HepG2 (cell line): ENCODE measurements around the gene ERBB4. TPM values are rescaled to one million over a fixed set of nuclear protein-coding genes. Genes with fewer than 3 reads are reported as not detected.

ENCODE experiments used
- ATAC-seq: fragments of 200-7000 bp; cut with Tn5 transposase; 3 replicates; pipeline ENCODE4 v1.9.1; 2020; ENCODE audit warnings: mild to moderate bottlenecking, moderate library complexity
- BruUV-seq: library from RNA; stranded (reverse); fragments of 400-500 nt; replicated peaks from 2 replicates; lab custom pipeline; 2021; lab: Mats Ljungman, UMichigan
- CTCF ChIA-PET: fragments of 300-600 bp; formaldehyde crosslinking; extraction: SDS; loops from one replicate; lab custom pipeline; 2021; ENCODE audit warnings: low total read pairs, inconsistent platforms, low intra/inter-chr PET ratio; lab: Yijun Ruan, JAX
- POLR2A ChIA-PET: fragments of 350-600 bp; sonication (Branson Sonifier 250); formaldehyde crosslinking; loops from one replicate; lab custom pipeline; 2020; ENCODE audit warnings: antibody characterized with exemption, inconsistent platforms; lab: Yijun Ruan, JAX
- DNase-seq: peaks from one replicate; pipeline ENCODE4 v3.0.0-alpha.2; 2015; ENCODE audit warnings: low spot score
- FAIRE-seq: peaks from 3 replicates; lab custom pipeline; 2011; peaks lifted over from hg19 to GRCh38; lab: Jason Lieb, UNC
- H2AFZ ChIP-seq: one replicate; pipeline ENCODE4 v1.6.1; 2011; ENCODE audit warnings: low read length, inconsistent platforms
- H3K27ac ChIP-seq: fragments of 300-600 bp; 3 replicates; pipeline ENCODE4 v1.8.0; 2011; ENCODE audit warnings: mixed run types, mild to moderate bottlenecking, mixed read lengths, low read length, inconsistent platforms; ENCODE audit not compliant: insufficient read depth; ENCODE audit errors: extremely low read length
- H3K27me3 ChIP-seq, 2 experiments: fragments of 200-600 bp in 1 of 2; 2 replicates in 1 of 2; 3 replicates in 1 of 2; pipeline versions ENCODE4 v1.6.0 to v1.8.0; 2011; ENCODE audit warnings: low read length in 2 of 2, mild to moderate bottlenecking in 2 of 2, moderate library complexity in 2 of 2, inconsistent platforms in 1 of 2; ENCODE audit not compliant: insufficient read depth in 2 of 2, control insufficient read depth in 1 of 2
- H3K36me3 ChIP-seq, 2 experiments: fragments of 200-600 bp in 1 of 2; replicated peaks in 1 of 2; 2 replicates in 1 of 2; 3 replicates in 1 of 2; pipeline versions ENCODE4 v1.5.1 to v1.8.0; 2011; ENCODE audit warnings: low read length in 2 of 2, inconsistent platforms in 1 of 2; ENCODE audit not compliant: insufficient read depth in 2 of 2, control insufficient read depth in 1 of 2
- H3K4me1 ChIP-seq: 2 replicates; pipeline ENCODE4 v1.5.1; 2012; ENCODE audit warnings: low read length, inconsistent platforms; ENCODE audit not compliant: insufficient read depth
- H3K4me2 ChIP-seq: 2 replicates; pipeline ENCODE4 v1.6.0; 2011; ENCODE audit warnings: low read depth, low read length, inconsistent platforms
- H3K4me3 ChIP-seq, 3 experiments: fragments of 200-600 bp in 1 of 3; sonication (generic), shearing (Covaris generic) in 1 of 3; replicated peaks in 1 of 3; 2 replicates each; pipeline ENCODE4 v1.5.1; 2011 to 2016; ENCODE audit warnings: low read length in 3 of 3, inconsistent platforms in 2 of 3, low read depth in 2 of 3, mild to moderate bottlenecking in 2 of 3, control low read depth in 1 of 3, mixed read lengths in 1 of 3; ENCODE audit not compliant: insufficient read depth in 1 of 3
- H3K79me2 ChIP-seq: one replicate; pipeline ENCODE4 v1.6.1; 2011; ENCODE audit warnings: low read length, inconsistent platforms; ENCODE audit not compliant: insufficient read depth
- H3K9ac ChIP-seq: 2 replicates; pipeline ENCODE4 v1.6.0; 2011; ENCODE audit warnings: mild to moderate bottlenecking, low read depth, low read length, inconsistent platforms; ENCODE audit not compliant: insufficient read depth
- H3K9me3 ChIP-seq: 2 replicates; pipeline ENCODE4 v1.5.1; 2012; ENCODE audit warnings: mild to moderate bottlenecking, low read length
- H4K20me1 ChIP-seq: 2 replicates; pipeline ENCODE4 v1.6.0; 2011; ENCODE audit warnings: inconsistent platforms, mild to moderate bottlenecking, low read length, moderate library complexity; ENCODE audit not compliant: insufficient read depth
- FOSL1 ChIP-seq: sonication (generic); formaldehyde crosslinking; IDR thresholded peaks from 2 replicates; pipeline ENCODE4 v1.9.0; 2021; ENCODE audit warnings: missing genetic modification reagents, borderline replicate concordance
- HINFP ChIP-seq: sonication (generic); formaldehyde crosslinking; IDR thresholded peaks from 2 replicates; pipeline ENCODE4 v1.4.0; 2020; ENCODE audit warnings: low read depth, mild to moderate bottlenecking, missing genetic modification reagents
- HOMEZ ChIP-seq: IDR thresholded peaks from 2 replicates; pipeline ENCODE4 v1.6.1; 2016; ENCODE audit warnings: low read depth
- NR2C2 ChIP-seq: sonication (generic); formaldehyde crosslinking; IDR thresholded peaks from 2 replicates; pipeline ENCODE4 v1.4.0; 2020; ENCODE audit warnings: missing genetic modification reagents, mild to moderate bottlenecking, moderate library complexity, borderline replicate concordance
- ONECUT2 ChIP-seq: sonication (generic); formaldehyde crosslinking; IDR thresholded peaks from 2 replicates; pipeline ENCODE4 v1.4.0; 2020; ENCODE audit warnings: missing genetic modification reagents
- RBAK ChIP-seq: sonication (generic); formaldehyde crosslinking; IDR thresholded peaks from 2 replicates; pipeline ENCODE4 v1.5.1; 2020; ENCODE audit warnings: mild to moderate bottlenecking, missing genetic modification reagents
- RXRB ChIP-seq: IDR thresholded peaks from 2 replicates; pipeline ENCODE4 v1.6.1; 2016; ENCODE audit warnings: borderline replicate concordance, missing genetic modification reagents, missing compliant biosample characterization
- SMARCC2 ChIP-seq: fragments of 450-650 bp; IDR thresholded peaks from 2 replicates; pipeline ENCODE4 v1.6.1; 2017; ENCODE audit warnings: antibody characterized with exemption, mild to moderate bottlenecking
- ZFP62 ChIP-seq: sonication (generic); formaldehyde crosslinking; IDR thresholded peaks from 2 replicates; pipeline ENCODE4 v1.4.0; 2020; ENCODE audit warnings: missing genetic modification reagents
- ZNF136 ChIP-seq: sonication (generic); formaldehyde crosslinking; IDR thresholded peaks from 2 replicates; pipeline ENCODE4 v1.8.1; 2022; ENCODE audit warnings: low read depth, mild to moderate bottlenecking, moderate library complexity, missing genetic modification reagents
- ZNF496 ChIP-seq: sonication (generic); formaldehyde crosslinking; IDR thresholded peaks from 2 replicates; pipeline ENCODE4 v1.8.1; 2023; ENCODE audit warnings: mild to moderate bottlenecking, moderate library complexity, missing genetic modification reagents; ENCODE audit not compliant: insufficient replicate concordance
- WGBS: methylation state at CpG from one replicate; pipeline ENCODE4 v1.1.6; 2017; ENCODE audit warnings: low lambda C conversion rate; 5-methylcytosine and 5-hydroxymethylcytosine counted together
- in situ Hi-C: cut with HindIII; loops from 2 replicates; pipeline ENCODE4 v1.10.0; 2017; ENCODE audit warnings: low pct_unique_long_range_greater_than_20kb; ENCODE audit not compliant: extremely low pct_ligation_motif_present
- intact Hi-C: fragments of 100-400 bp; cut with micrococcal nuclease; formaldehyde crosslinking; loops from one replicate; pipeline ENCODE4 v1.10.0; 2022; ENCODE audit not compliant: unreplicated experiment
- polyA plus RNA-seq, 8 experiments: library from polyadenylated mRNA; depleted of rRNA in 3 of 8; stranded (reverse) in 7 of 8; unstranded in 1 of 8; fragments of >200 nt; fragmentation: Illumina TruSeq in 4 of 8; extraction: Trizol in 4 of 8; gene quantifications; 2 replicates each; pipeline versions ENCODE4 v1.2.1 to v1.2.3, GENCODE V29; 2011 to 2016; ENCODE audit warnings: low read depth in 4 of 8, missing spikeins in 1 of 8, mixed read lengths in 1 of 8; ENCODE audit not compliant: insufficient read depth in 1 of 8
- total RNA-seq, 5 experiments: library from RNA; depleted of rRNA; stranded (reverse); fragments of >200 nt; fragmentation: Illumina TruSeq; extraction: Trizol; gene quantifications; 2 replicates each; pipeline ENCODE4 v1.2.3, GENCODE V29; 2016; ENCODE audit warnings: low read depth in 1 of 5
- TF ChIP-seq, protein P1 (sequence below): sonication (generic); formaldehyde crosslinking; IDR thresholded peaks from 2 replicates; pipeline ENCODE4 v1.4.0; 2020; ENCODE audit warnings: missing genetic modification reagents
- TF ChIP-seq, protein P2 (sequence below): sonication (generic); formaldehyde crosslinking; IDR thresholded peaks from 2 replicates; pipeline ENCODE4 v1.8.1; 2023; ENCODE audit warnings: missing genetic modification reagents, inconsistent platforms, borderline replicate concordance

ERBB4 gene
- total and polyA plus RNA-seq, 2 of the 13 experiments (the other 11 are each of a cell fraction or from before 2014, with no cell fraction given) = not detected

DNA sequence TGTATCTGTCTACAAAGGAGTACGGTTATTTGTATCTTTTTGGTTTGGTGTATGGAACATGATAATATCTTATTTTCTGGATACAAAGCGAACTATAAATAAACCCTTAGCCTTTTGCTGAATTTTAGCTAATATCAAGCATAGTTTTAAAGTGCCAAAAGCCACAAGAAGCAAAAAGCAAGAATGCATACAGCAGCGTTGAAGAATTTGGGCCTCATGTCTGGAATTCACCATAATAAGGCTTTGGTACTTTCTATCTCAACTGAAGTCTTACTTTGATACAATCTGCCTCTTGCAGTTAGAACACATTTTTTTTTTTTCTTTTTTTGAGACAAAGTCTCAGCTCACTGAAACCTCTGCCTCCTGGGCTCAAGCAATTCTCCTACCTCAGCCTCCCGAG lies 151.5 kb downstream of the ERBB4 start:
- in situ Hi-C loops (no loop called here), intact Hi-C loops (no loop called here)
- CTCF ChIA-PET = no interaction called here

More for the DNA sequence above, 151.5 kb downstream of the ERBB4 start:
- no peaks in the 10 kb centered on the region for H3K4me1 ChIP-seq
- H3K27me3 ChIP-seq = no peaks in the 10 kb centered on the region
- no peak overlapping the region for H3K4me2 ChIP-seq
- TF ChIP-seq ONECUT2 (CRISPR knock-in tag) (no peak), ZNF496 (no peak), HINFP (CRISPR knock-in tag) (no peak), ZNF136 (CRISPR knock-in tag) (no peak), FOSL1 (no peak), NR2C2 (no peak), HOMEZ (no peak), RXRB (CRISPR knock-in tag) (no peak), ZFP62 (CRISPR knock-in tag) (no peak), RBAK (CRISPR knock-in tag) (no peak), SMARCC2 (no peak)
- TF ChIP-seq, protein P1, sequence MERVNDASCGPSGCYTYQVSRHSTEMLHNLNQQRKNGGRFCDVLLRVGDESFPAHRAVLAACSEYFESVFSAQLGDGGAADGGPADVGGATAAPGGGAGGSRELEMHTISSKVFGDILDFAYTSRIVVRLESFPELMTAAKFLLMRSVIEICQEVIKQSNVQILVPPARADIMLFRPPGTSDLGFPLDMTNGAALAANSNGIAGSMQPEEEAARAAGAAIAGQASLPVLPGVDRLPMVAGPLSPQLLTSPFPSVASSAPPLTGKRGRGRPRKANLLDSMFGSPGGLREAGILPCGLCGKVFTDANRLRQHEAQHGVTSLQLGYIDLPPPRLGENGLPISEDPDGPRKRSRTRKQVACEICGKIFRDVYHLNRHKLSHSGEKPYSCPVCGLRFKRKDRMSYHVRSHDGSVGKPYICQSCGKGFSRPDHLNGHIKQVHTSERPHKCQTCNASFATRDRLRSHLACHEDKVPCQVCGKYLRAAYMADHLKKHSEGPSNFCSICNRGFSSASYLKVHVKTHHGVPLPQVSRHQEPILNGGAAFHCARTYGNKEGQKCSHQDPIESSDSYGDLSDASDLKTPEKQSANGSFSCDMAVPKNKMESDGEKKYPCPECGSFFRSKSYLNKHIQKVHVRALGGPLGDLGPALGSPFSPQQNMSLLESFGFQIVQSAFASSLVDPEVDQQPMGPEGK = no peak
- TF ChIP-seq, protein P2, sequence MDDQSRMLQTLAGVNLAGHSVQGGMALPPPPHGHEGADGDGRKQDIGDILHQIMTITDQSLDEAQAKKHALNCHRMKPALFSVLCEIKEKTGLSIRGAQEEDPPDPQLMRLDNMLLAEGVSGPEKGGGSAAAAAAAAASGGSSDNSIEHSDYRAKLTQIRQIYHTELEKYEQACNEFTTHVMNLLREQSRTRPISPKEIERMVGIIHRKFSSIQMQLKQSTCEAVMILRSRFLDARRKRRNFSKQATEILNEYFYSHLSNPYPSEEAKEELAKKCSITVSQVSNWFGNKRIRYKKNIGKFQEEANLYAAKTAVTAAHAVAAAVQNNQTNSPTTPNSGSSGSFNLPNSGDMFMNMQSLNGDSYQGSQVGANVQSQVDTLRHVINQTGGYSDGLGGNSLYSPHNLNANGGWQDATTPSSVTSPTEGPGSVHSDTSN (CRISPR knock-in tag) = no peak
- no peak overlapping the region for H3K4me3 ChIP-seq
- POLR2A ChIA-PET = no interaction called here
- ATAC-seq = no peak
- H2AFZ ChIP-seq = no peak overlapping the region
- H3K9me3 ChIP-seq = no peaks in the 10 kb centered on the region
- no peak for FAIRE-seq
- no TSS peak for BruUV-seq
- H3K9ac ChIP-seq = no peak overlapping the region
- H3K36me3 ChIP-seq = no peaks in the 10 kb centered on the region
- 40% methylated on average over 4 of the region's 4 CpGs for WGBS
- H3K79me2 ChIP-seq = no peaks in the 10 kb centered on the region
- no peaks in the 10 kb centered on the region for H4K20me1 ChIP-seq
- no peak overlapping the region for H3K27ac ChIP-seq
- no peak for DNase-seq
